NCI-H1417 treated with DMSO at 0.1 percent for 48 hours (cell line): ENCODE results near the gene GCK.

Source experiments
- DNase-seq: peaks from one replicate; lab custom pipeline; 2025; lab: John Stamatoyannopoulos, UW

Gene GCK

GRCh38 chr7:44222776-44223261 is 33.6 kb upstream of the GCK start:
- DNase-seq = no peak

GRCh38 chr7:44222074-44222473 is 32.8 kb upstream of the GCK start:
- no peak for DNase-seq

- no peak for DNase-seq
These were observed 32.1 kb upstream of the GCK start for GRCh38 chr7:44221231-44221791.

- DNase-seq = no peak
These were observed 31.3 kb upstream of the GCK start for GRCh38 chr7:44220358-44221112.

- no peak for DNase-seq
These were observed 30.8 kb upstream of the GCK start for GRCh38 chr7:44220046-44220357.

GRCh38 chr7:44219371-44220045 is 30.3 kb upstream of the GCK start:
- no peak for DNase-seq

- DNase-seq = no peak
These were observed 29.4 kb upstream of the GCK start for GRCh38 chr7:44218418-44219201.

GRCh38 chr7:44217852-44218402 is 28.7 kb upstream of the GCK start:
- no peak for DNase-seq

- DNase-seq = no peak
These were observed 28.0 kb upstream of the GCK start for GRCh38 chr7:44217223-44217714.

GRCh38 chr7:44216521-44217222 is 27.4 kb upstream of the GCK start:
- DNase-seq = no peak

GRCh38 chr7:44216019-44216418 is 26.8 kb upstream of the GCK start:
- peak; percentile 48 for DNase-seq

- DNase-seq = no peak
These were observed 26.3 kb upstream of the GCK start for GRCh38 chr7:44215531-44215930.

GRCh38 chr7:44213877-44214388 is 24.7 kb upstream of the GCK start:
- no peak for DNase-seq

GRCh38 chr7:44213206-44213876 is 24.1 kb upstream of the GCK start:
- no peak for DNase-seq

GRCh38 chr7:44212581-44213184 is 23.4 kb upstream of the GCK start:
- DNase-seq = no peak

GRCh38 chr7:44212018-44212417 is 22.8 kb upstream of the GCK start:
- DNase-seq = no peak

- no peak for DNase-seq
These were observed 22.0 kb upstream of the GCK start for GRCh38 chr7:44211126-44211675.

GRCh38 chr7:44210107-44210506 is 20.9 kb upstream of the GCK start:
- DNase-seq = no peak

- DNase-seq = no peak
These were observed 18.8 kb upstream of the GCK start for GRCh38 chr7:44208085-44208484.

GRCh38 chr7:44206008-44206407 is 16.8 kb upstream of the GCK start:
- no peak for DNase-seq
